Stimulated activated CD8-positive, alpha-beta memory T cell treated with anti-CD3 and anti-CD28 coated beads, Interleukin-7, amount 100 ng/mL, for 48 hours (primary cell): Measurements from ENCODE around the gene G6PC3.

ENCODE experiments used
- DNase-seq, 2 donors: peaks; one replicate each; pipeline ENCODE4 v3.0.0-alpha.2; 2020; ENCODE audit warnings: low read depth in 1 of 2; ENCODE audit errors: extremely low read depth in 1 of 2

G6PC3 gene

GRCh38 chr17:44120851-44121605 lies 50.5 kb downstream of the G6PC3 start:
- no peak for DNase-seq

GRCh38 chr17:44121997-44122815 lies 51.7 kb downstream of the G6PC3 start:
- DNase-seq: no peak

GRCh38 chr17:44122816-44123355 lies 52.4 kb downstream of the G6PC3 start:
- no peak for DNase-seq

DNA sequence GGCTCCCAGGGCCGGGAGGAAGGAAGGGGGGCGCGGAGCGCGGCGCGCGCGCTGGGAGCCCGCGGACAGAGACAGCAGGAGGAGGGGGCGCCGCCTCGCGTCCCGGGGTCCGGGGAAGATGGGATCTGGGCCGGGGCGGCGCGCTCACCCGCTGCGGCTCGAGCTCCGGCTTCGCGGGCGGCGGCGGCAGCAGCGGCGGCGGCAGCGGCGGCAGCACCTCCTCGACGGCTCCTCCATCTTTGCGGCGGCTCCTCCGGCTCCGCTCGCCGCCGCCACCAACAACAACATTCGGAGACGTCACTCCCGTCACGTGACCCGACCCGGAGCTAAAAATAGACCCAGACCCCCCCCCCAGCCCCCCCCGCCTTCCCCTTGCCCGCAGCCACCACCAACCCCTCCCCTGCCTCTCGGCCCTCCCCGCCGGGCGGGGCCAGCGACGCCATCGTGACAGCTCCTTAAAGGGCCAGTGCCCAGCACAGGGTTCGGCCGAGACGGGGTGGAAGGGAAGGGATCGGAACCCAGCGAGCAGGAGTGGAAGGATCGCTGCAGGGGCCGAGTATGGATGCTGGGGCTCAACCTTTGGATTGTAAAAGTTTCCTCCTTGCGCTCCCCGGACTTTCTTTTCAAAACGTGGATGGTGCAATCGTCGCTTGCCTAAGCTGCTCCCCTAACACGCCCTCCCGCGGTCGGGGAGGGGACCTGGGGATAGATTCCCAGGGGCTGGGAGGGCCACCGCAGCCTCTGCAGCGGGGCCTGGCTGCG lies 53.0 kb downstream of the G6PC3 start, which contains the start of gene HDAC5:
Gene HDAC5, minus strand, starts transcription at position 286 of the 762 bp plus-strand sequence. CDS start 6,126 bp downstream, outside the sequence.
- DNase-seq: peak; percentile 92 to 94

DNA sequence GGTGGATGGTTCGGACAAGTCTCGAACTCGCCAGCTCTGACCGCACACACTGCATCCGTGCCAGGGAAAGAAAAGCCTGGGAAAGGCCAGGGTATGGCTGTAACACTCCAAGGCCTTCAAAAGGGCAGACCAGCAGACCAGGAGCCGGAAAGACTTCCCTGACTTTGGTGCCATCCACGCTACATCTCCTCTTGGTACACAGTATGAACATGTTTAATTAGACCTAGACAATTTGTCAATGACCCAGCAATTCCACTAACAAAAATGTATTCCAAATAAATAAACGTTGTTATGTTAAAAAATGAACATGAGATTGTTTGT lies 53.5 kb downstream of the G6PC3 start:
- no peak for DNase-seq
